IMR-90 (cell line): ENCODE measurements around the gene TMUB1.

Source experiments
- BHLHE40 ChIP-seq: fragments of 150-350 bp; IDR thresholded peaks from 2 replicates; pipeline ENCODE4 v1.6.1; 2016; ENCODE audit warnings: mild to moderate bottlenecking, low read depth, low read length
- CEBPB ChIP-seq: IDR thresholded peaks from 2 replicates; pipeline ENCODE4 v1.6.1; 2012; ENCODE audit warnings: low read depth, low read length, improper control_type of control experiment
- FOS ChIP-seq: fragments of 150-350 bp; IDR thresholded peaks from 2 replicates; pipeline ENCODE4 v1.6.1; 2016; ENCODE audit warnings: low read depth, low read length
- MAFK ChIP-seq: IDR thresholded peaks from 2 replicates; pipeline ENCODE4 v1.6.1; 2012; ENCODE audit warnings: low read depth, low read length, improper control_type of control experiment
- MAZ ChIP-seq: IDR thresholded peaks from 2 replicates; pipeline ENCODE4 v1.6.1; 2012; ENCODE audit warnings: low read depth, mild to moderate bottlenecking, low read length, improper control_type of control experiment, moderate library complexity, borderline replicate concordance
- MXI1 ChIP-seq: IDR thresholded peaks from 2 replicates; pipeline ENCODE4 v1.6.1; 2012; ENCODE audit warnings: low read depth, mild to moderate bottlenecking, low read length, moderate library complexity, borderline replicate concordance
- NFE2L2 ChIP-seq: fragments of 150-350 bp; IDR thresholded peaks from 2 replicates; pipeline ENCODE4 v1.6.1; 2016; ENCODE audit warnings: low read depth, mild to moderate bottlenecking, low read length
- POLR2A ChIP-seq: IDR thresholded peaks from 2 replicates; pipeline ENCODE4 v1.6.1; 2012; ENCODE audit warnings: mild to moderate bottlenecking, low read depth, low read length
- RAD21 ChIP-seq: IDR thresholded peaks from 2 replicates; pipeline ENCODE4 v1.6.1; 2012; ENCODE audit warnings: low read length, improper control_type of control experiment
- SMC3 ChIP-seq: fragments of 150-350 bp; IDR thresholded peaks from 2 replicates; pipeline ENCODE4 v1.6.1; 2016; ENCODE audit warnings: low read depth, mild to moderate bottlenecking, antibody characterized with exemption, low read length, moderate library complexity
- TF ChIP-seq, protein P1 (sequence below): conservative IDR thresholded peaks from 2 replicates; pipeline ENCODE4 v1.5.1; 2012; ENCODE audit warnings: mild to moderate bottlenecking, low read depth, low read length, improper control_type of control experiment
- TF ChIP-seq, protein P2 (sequence below): fragments of 150-350 bp; IDR thresholded peaks from 2 replicates; pipeline ENCODE4 v1.6.1; 2017; ENCODE audit warnings: mild to moderate bottlenecking, antibody characterized with exemption, low read length, low read depth

DNA sequence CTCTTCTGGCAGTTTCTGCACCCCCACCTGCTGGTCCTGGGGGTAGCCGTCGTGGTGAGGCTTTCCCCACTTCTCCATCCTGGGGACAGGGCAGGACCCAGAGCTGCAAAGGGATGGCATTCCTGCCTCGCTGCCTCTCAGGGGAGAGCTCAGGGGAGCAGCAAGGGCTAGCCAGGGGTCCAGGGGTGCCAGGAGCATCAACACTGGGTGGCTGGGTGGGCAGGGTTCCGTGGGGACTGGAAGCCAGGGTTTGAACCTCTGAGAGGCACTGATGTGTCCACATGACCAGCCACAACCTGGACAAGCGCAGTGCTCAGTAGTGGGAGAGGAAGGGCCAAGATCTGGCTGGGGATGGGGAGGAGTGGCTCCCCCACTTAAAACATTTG, 49.4 kb downstream of the TMUB1 start:
- TF ChIP-seq, protein P1, sequence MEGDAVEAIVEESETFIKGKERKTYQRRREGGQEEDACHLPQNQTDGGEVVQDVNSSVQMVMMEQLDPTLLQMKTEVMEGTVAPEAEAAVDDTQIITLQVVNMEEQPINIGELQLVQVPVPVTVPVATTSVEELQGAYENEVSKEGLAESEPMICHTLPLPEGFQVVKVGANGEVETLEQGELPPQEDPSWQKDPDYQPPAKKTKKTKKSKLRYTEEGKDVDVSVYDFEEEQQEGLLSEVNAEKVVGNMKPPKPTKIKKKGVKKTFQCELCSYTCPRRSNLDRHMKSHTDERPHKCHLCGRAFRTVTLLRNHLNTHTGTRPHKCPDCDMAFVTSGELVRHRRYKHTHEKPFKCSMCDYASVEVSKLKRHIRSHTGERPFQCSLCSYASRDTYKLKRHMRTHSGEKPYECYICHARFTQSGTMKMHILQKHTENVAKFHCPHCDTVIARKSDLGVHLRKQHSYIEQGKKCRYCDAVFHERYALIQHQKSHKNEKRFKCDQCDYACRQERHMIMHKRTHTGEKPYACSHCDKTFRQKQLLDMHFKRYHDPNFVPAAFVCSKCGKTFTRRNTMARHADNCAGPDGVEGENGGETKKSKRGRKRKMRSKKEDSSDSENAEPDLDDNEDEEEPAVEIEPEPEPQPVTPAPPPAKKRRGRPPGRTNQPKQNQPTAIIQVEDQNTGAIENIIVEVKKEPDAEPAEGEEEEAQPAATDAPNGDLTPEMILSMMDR, result no peak
- TF ChIP-seq BHLHE40, result no peak
- TF ChIP-seq CEBPB, result no peak
- no peak for TF ChIP-seq NFE2L2
- TF ChIP-seq POLR2A, result no peak
- TF ChIP-seq MAZ, result no peak
- TF ChIP-seq SMC3, result no peak
- no peak for TF ChIP-seq RAD21
- no peak for TF ChIP-seq MAFK
- TF ChIP-seq FOS, result no peak
- no peak for TF ChIP-seq MXI1
- TF ChIP-seq, protein P2, sequence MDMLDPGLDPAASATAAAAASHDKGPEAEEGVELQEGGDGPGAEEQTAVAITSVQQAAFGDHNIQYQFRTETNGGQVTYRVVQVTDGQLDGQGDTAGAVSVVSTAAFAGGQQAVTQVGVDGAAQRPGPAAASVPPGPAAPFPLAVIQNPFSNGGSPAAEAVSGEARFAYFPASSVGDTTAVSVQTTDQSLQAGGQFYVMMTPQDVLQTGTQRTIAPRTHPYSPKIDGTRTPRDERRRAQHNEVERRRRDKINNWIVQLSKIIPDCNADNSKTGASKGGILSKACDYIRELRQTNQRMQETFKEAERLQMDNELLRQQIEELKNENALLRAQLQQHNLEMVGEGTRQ, result no peak
